ENCODE data around the gene RCAN1. TPM values are rescaled to one million over a fixed set of nuclear protein-coding genes. Genes with fewer than 3 reads are reported as not detected.

The RCAN1 gene
- total and polyA plus RNA-seq, 2 of the 8 experiments (the other 6 are each of a cell fraction or from before 2014, with no cell fraction given): 1.7 to 6.4 TPM

DNA sequence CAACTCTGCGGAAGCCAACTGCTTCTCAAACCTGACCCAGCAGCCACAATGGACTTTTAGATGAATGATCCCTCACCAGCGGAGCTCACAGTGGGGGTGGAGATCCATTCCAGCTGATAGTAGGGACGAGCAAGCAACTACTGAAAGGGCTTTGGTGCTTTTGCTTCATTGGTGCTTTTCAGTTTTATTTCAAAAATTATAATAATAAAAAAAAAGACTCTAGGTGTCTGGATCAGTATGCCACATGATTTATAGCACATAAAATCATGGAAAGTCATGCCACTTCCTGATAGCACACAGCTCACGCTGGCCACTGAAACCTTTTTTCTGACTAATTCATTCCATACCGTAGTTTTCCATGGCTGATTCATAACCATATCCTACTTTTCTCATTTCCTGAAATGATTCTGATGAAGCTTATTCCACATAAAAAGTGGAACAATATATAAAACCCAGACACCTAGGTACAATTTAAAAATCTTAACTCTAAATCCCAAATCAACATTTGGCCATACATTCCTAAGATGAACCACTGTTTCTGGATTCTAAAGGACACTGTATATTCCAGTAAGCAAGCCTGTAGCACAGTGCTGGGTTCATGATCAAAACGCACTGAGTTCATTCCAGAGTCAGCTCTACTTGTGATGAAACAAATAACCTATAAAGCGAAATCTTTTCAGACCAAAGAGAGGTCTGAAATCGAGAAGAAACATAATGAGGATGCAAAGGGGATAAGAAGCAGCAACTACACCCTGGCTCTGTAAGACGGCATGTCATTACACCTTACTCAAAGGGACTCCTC lies 61.6 kb downstream of the RCAN1 start:
- DNase-seq (ENCODE audit: low read depth in 1 of 2, low spot score in 2 of 2): no peak

More for the DNA sequence above, 61.6 kb downstream of the RCAN1 start:
- Histone ChIP-seq H4K20me1 (replicated peaks in 1 of 2; ENCODE audit: control insufficient read depth in 1 of 2, insufficient read depth in 2 of 2, low read length in 2 of 2) (no peaks in the 10 kb centered on the region), H3K79me2 (ENCODE audit: control insufficient read depth in 1 of 2, insufficient read depth in 2 of 2, low read length in 2 of 2) (no peaks in the 10 kb centered on the region), H3K9ac (replicated peaks in 1 of 4; ENCODE audit: extremely low read depth in 1 of 4, low read depth in 3 of 4, low read length in 3 of 4) (no peak overlapping the region), H3K56ac (replicated peaks; ENCODE audit: insufficient read length, low read depth, low read length) (no peak overlapping the region), H4K91ac (replicated peaks; ENCODE audit: insufficient read length, low read length) (no peak overlapping the region), H3K18ac (ENCODE audit: extremely low read depth, low read length) (no peak overlapping the region), H3K27ac (ENCODE audit: low read depth, low read length) (no peak overlapping the region), H4K8ac (ENCODE audit: extremely low read depth, insufficient read depth, low read length) (no peak overlapping the region), H3K27me3 (replicated peaks in 1 of 4; ENCODE audit: control insufficient read depth in 3 of 4, extremely low read depth in 1 of 4, insufficient read depth in 3 of 4, low read length in 3 of 4) (no peaks in the 10 kb centered on the region), H4K5ac (ENCODE audit: insufficient read length, low read depth, low read length) (no peak overlapping the region), H2BK15ac (ENCODE audit: low read length) (no peak overlapping the region), H3K9me3 (ENCODE audit: insufficient read depth in 2 of 2, low read depth in 1 of 2, low read length in 1 of 2) (peaks cover 8 to 16% of the 10 kb centered on the region in 2 experiments; a peak in 2 of 4 replicates), H3K79me1 (ENCODE audit: low read depth, low read length) (no peaks in the 10 kb centered on the region), H2AK5ac (ENCODE audit: low read depth, low read length) (no peak overlapping the region), H3K4me1 (replicated peaks in 1 of 4; ENCODE audit: control insufficient read depth in 3 of 4, insufficient read depth in 4 of 4, low read length in 3 of 4) (no peaks in the 10 kb centered on the region), H3K4ac (replicated peaks; ENCODE audit: insufficient read length, low read depth, low read length) (no peak overlapping the region), H3K23me2 (ENCODE audit: low read depth, low read length) (no peaks in the 10 kb centered on the region), H2BK5ac (ENCODE audit: low read depth, low read length) (no peak overlapping the region), H3K14ac (ENCODE audit: insufficient read length) (no peak overlapping the region), H3K4me3 (ENCODE audit: extremely low read depth in 1 of 4, insufficient read depth in 2 of 4, low read depth in 3 of 4, low read length in 4 of 4) (no peak overlapping the region), H3K36me3 (ENCODE audit: control insufficient read depth in 2 of 4, insufficient read depth in 4 of 4, low read length in 3 of 4) (peaks cover 0 to 2% (median 0%) of the 10 kb centered on the region in 4 experiments; a peak in 1 of 8 replicates), H2AFZ (ENCODE audit: low read length) (no peak overlapping the region), H3K4me2 (ENCODE audit: insufficient read depth in 1 of 2, low read depth in 2 of 2, low read length in 2 of 2) (no peak overlapping the region), H2BK120ac (replicated peaks; ENCODE audit: low read depth, low read length) (no peak overlapping the region), H2BK12ac (ENCODE audit: low read depth, low read length) (no peak overlapping the region), H3K23ac (ENCODE audit: insufficient read length) (no peak overlapping the region), H2BK20ac (ENCODE audit: low read length) (no peak overlapping the region)
- ChIA-PET POLR2A (ENCODE audit: partially characterized antibody) (interaction anchor here (0.6 kb wide), 1 partner anchor 78 kb away, joined by 4 read pairs; no protein-coding TSS in a partner anchor), CTCF (ENCODE audit: partially characterized antibody) (interaction anchor here (0.6 to 1.7 kb wide), 7 partner anchors 8 to 185 kb away, joined by 3 to 4 read pairs (median 3); no protein-coding TSS in a partner anchor)
- no peak for FAIRE-seq
- TF ChIP-seq TBP (IDR thresholded peaks at IDR 0.05; ENCODE audit: low read depth, low read length) (no peak), POU5F1 (IDR thresholded peaks at IDR 0.05; ENCODE audit: low read depth, low read length) (no peak), RNF2 (IDR thresholded peaks at IDR 0.05; ENCODE audit: borderline replicate concordance, low read depth, low read length, missing control alignments, poor library complexity, severe bottlenecking) (no peak), USF2 (IDR thresholded peaks at IDR 0.05; ENCODE audit: low read length) (no peak)
- WGBS, 2 experiments (ENCODE audit: extremely low coverage in 1 of 2, insufficient coverage in 1 of 2, insufficient read length in 1 of 2, insufficient replicate concordance in 2 of 2, low coverage in 1 of 2, low lambda C conversion rate in 2 of 2, missing lambda C conversion rate in 1 of 2): 82% methylated on average over 9 of the region's 9 CpGs; no CpG with 5 or more reads in 1 of the 2 experiments
